ENCODE data around the gene KRT23. TPM values are rescaled to one million over a fixed set of nuclear protein-coding genes. Genes with fewer than 3 reads are reported as not detected.

KRT23 gene
- total RNA-seq, 1 experiment from 2014 or later: not detected

DNA sequence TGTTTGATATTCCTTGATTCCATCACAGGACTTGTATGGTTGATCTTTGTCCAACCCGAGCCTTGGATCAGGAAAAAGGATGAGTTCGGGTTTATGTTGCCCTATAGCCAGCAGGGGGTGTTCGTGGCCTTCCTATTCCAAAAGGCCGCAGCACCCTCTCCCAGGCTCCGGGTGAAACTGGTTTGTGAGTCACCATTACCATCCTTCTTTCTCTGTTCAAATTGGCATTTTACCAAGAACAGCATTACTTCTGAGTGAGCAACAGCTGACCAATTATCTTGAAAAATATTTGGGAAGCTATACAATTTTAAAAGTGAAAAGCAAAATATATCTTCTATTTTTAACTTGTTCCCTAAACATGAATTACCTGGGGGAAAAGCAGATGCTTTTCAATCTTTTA is 28.1 kb downstream of the KRT23 start:
- Histone ChIP-seq H4K20me1 (ENCODE audit: control insufficient read depth, insufficient read depth, insufficient read length) (no peaks in the 10 kb centered on the region), H3T11ph (ENCODE audit: low read length) (no peak overlapping the region), H2BK5ac (ENCODE audit: insufficient read length, low read length) (no peak overlapping the region), H3K23ac (ENCODE audit: insufficient read length, low read depth, low read length) (no peak overlapping the region), H3K4ac (ENCODE audit: low read depth, low read length) (no peak overlapping the region), H2AK5ac (ENCODE audit: insufficient read length, low read length) (no peak overlapping the region), H3K79me2 (ENCODE audit: insufficient read depth, low read length) (no peaks in the 10 kb centered on the region), H2AFZ (ENCODE audit: low read length) (no peak overlapping the region), H2BK15ac (ENCODE audit: low read depth, low read length) (no peak overlapping the region), H2BK12ac (ENCODE audit: insufficient read length, low read depth, low read length) (no peak overlapping the region), H3K14ac (ENCODE audit: insufficient read depth, low read length) (no peak overlapping the region), H3K27ac (ENCODE audit: insufficient read length, low read depth, low read length) (no peak overlapping the region), H4K5ac (ENCODE audit: insufficient read length, low read depth, low read length) (no peak overlapping the region), H3K56ac (ENCODE audit: insufficient read length, low read depth, low read length) (no peak overlapping the region), H3K9me3 (ENCODE audit: control insufficient read depth, low read depth, low read length) (no peaks in the 10 kb centered on the region), H2BK20ac (ENCODE audit: low read depth, low read length, poor library complexity, severe bottlenecking) (no peak overlapping the region), H4K91ac (ENCODE audit: insufficient read length, low read depth, low read length) (no peak overlapping the region), H3K9ac (ENCODE audit: extremely low read depth, insufficient read length, low read length) (no peak overlapping the region), H3K4me1 (ENCODE audit: insufficient read depth, low read length) (0 out of 2 replicates have a peak, but pooled peaks cover 2% of the 10 kb centered on the region), H3K79me1 (ENCODE audit: insufficient read depth, low read depth, low read length, poor library complexity, severe bottlenecking) (no peaks in the 10 kb centered on the region), H2BK120ac (ENCODE audit: low read depth, low read length, poor library complexity, severe bottlenecking) (no peak overlapping the region), H3K27me3 (ENCODE audit: insufficient read depth, low read length) (no peaks in the 10 kb centered on the region), H3K23me2 (ENCODE audit: insufficient read length, low read depth, low read length, poor library complexity, severe bottlenecking) (no peaks in the 10 kb centered on the region), H3K18ac (ENCODE audit: insufficient read length, low read depth, low read length) (no peak overlapping the region), H4K8ac (replicated peaks; ENCODE audit: insufficient read length, low read depth, low read length) (no peak overlapping the region), H3K4me2 (ENCODE audit: insufficient read depth, insufficient read length, low read length) (no peak overlapping the region)
- peaks cover 12 to 17% of the 10 kb centered on the region in 2 experiments for H3K4me1 Mint-ChIP-seq
- H3K27ac Mint-ChIP-seq: no peak overlapping the region
- peaks cover 2% of the 10 kb centered on the region for H3K27me3 Mint-ChIP-seq (ENCODE audit: low read depth)
- TF ChIP-seq CTCF (conservative IDR thresholded peaks at IDR 0.05): peak; percentile 82
- no CpG with 5 or more reads among the region's 5 CpGs for WGBS (ENCODE audit: extremely low coverage, insufficient read length, low lambda C conversion rate)
- no peak overlapping the region for H3K4me3 Mint-ChIP-seq
- H3K36me3 Mint-ChIP-seq (ENCODE audit: insufficient read depth in 1 of 3, low read depth in 3 of 3): no peaks in the 10 kb centered on the region
- DNase-seq: peak; percentile 76
- H3K9me3 Mint-ChIP-seq: no peaks in the 10 kb centered on the region

All from H9 (cell line).